ENCODE results near the gene SPAM1.

SPAM1 gene

DNA sequence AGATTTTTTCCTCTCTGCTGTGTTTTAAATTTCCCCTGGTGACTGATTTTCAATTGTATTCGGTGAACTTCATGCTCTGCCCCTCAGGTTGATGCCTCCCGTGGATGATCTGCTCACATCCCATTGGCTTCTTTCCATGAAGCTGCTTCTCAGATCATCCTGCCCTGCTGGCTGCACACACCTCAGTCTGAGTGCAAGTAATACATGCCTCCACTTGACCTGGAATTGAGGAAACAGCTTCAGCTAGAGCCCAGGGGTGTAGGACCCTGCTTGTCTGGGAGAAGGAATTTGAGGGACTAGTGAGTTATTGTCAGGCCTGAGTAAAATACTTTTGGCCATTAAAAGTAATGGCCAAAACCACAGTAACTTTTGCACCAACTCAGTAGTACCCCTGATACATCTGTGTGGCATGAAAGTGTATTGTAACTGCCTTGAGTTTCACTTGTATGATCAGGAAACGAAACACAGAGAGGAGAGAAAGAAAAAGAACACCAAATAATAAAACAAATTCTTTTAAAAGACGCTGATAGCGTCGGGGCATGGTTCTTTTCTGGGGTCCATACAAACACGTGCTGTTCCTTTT, 49.4 kb downstream of the SPAM1 start:
- H3K4me3 ChIP-seq (ENCODE audit: control insufficient read depth, low read depth, low read length): no peak overlapping the region
- TF ChIP-seq, protein P1, sequence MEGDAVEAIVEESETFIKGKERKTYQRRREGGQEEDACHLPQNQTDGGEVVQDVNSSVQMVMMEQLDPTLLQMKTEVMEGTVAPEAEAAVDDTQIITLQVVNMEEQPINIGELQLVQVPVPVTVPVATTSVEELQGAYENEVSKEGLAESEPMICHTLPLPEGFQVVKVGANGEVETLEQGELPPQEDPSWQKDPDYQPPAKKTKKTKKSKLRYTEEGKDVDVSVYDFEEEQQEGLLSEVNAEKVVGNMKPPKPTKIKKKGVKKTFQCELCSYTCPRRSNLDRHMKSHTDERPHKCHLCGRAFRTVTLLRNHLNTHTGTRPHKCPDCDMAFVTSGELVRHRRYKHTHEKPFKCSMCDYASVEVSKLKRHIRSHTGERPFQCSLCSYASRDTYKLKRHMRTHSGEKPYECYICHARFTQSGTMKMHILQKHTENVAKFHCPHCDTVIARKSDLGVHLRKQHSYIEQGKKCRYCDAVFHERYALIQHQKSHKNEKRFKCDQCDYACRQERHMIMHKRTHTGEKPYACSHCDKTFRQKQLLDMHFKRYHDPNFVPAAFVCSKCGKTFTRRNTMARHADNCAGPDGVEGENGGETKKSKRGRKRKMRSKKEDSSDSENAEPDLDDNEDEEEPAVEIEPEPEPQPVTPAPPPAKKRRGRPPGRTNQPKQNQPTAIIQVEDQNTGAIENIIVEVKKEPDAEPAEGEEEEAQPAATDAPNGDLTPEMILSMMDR (conservative IDR thresholded peaks at IDR 0.05; ENCODE audit: control insufficient read depth, insufficient read depth, low read depth, low read length): no peak
- no peak for DNase-seq (ENCODE audit: low read depth)

DNA sequence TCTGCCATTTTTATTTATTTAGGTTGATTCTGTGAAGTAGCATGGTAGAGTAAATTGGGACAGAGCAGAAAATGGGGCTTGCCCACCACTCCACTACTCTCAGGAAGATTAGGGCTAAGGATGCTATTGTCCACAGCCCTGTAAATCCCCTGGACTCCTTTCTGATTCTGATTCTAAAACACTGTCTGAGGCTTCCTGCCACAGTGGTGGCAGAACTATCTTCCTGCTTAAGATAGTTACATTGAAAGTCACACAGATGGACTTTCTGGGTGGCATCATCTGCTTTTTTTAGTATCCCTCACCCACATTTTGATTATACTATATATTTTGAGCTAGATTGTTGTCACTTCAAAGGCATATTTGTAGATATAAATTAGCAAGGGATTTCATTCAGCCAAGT, 50.0 kb downstream of the SPAM1 start:
- H3K4me3 ChIP-seq (ENCODE audit: control insufficient read depth, low read depth, low read length): no peak overlapping the region
- no peak for DNase-seq (ENCODE audit: low read depth)
- TF ChIP-seq, protein P1 (conservative IDR thresholded peaks at IDR 0.05; ENCODE audit: control insufficient read depth, insufficient read depth, low read depth, low read length): no peak

DNA sequence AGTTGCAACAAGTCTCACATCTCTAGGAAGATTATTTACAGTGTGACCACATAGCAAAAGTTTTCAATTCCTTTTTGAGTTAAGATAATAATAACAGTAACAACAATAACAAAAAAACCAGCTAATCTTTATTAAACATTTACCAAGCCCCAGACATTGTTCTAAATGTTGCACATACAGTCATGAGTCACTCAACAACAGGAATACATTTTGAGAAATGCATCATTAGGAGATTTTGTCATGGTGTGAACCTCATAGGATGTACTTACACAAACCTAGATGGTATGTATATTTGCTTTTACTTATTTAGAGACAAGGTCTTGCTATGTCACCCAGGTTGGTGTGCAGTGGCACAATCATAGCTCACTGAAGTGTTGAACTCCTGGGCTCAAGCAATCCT, 52.0 kb downstream of the SPAM1 start:
- no peak overlapping the region for H3K4me3 ChIP-seq (ENCODE audit: control insufficient read depth, low read depth, low read length)
- DNase-seq (ENCODE audit: low read depth): no peak
- TF ChIP-seq, protein P1 (conservative IDR thresholded peaks at IDR 0.05; ENCODE audit: control insufficient read depth, insufficient read depth, low read depth, low read length): no peak

DNA sequence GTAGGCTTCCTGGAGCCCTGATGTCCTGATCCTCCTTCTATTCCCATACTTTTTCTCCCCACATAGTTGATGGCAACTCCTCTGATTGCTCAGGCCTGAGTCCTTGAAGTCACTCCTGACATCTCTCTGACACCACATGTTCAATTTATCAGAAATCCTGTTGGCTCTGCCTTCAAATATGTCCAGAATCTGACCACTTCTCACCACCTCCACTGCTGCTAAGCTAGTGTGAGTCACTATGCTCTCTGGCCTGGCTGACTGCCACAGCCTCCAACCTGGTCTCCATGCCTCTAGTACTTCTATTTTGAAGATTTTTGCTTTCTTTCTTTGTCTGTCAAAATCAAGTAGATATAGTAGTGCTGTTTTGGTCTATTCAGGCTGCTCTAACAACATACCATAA, 54.8 kb downstream of the SPAM1 start:
- TF ChIP-seq, protein P1 (conservative IDR thresholded peaks at IDR 0.05; ENCODE audit: control insufficient read depth, insufficient read depth, low read depth, low read length): no peak
- no peak overlapping the region for H3K4me3 ChIP-seq (ENCODE audit: control insufficient read depth, low read depth, low read length)
- peak; percentile 7 for DNase-seq (ENCODE audit: low read depth)

DNA sequence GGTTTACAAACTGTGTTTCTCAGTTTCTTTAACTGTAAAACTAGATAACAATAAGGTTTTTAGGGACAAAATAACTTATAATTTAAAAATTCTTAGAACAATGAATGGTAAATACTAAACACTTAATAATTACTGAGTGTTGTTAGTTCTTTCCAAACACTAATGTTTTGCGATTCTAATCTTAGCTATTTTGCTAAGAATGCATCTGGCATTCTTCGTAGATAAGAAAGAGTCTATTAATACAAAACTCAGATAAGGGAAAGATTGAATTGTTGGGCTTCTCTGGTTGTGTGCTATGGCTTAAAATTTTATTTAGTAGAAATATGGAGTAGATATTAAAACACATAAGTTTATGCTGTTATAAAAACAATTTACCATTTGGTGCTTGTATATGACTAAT, 62.4 kb downstream of the SPAM1 start:
- DNase-seq (ENCODE audit: low read depth): no peak
- TF ChIP-seq, protein P1 (conservative IDR thresholded peaks at IDR 0.05; ENCODE audit: control insufficient read depth, insufficient read depth, low read depth, low read length): no peak
- H3K4me3 ChIP-seq (ENCODE audit: control insufficient read depth, low read depth, low read length): no peak overlapping the region

DNA sequence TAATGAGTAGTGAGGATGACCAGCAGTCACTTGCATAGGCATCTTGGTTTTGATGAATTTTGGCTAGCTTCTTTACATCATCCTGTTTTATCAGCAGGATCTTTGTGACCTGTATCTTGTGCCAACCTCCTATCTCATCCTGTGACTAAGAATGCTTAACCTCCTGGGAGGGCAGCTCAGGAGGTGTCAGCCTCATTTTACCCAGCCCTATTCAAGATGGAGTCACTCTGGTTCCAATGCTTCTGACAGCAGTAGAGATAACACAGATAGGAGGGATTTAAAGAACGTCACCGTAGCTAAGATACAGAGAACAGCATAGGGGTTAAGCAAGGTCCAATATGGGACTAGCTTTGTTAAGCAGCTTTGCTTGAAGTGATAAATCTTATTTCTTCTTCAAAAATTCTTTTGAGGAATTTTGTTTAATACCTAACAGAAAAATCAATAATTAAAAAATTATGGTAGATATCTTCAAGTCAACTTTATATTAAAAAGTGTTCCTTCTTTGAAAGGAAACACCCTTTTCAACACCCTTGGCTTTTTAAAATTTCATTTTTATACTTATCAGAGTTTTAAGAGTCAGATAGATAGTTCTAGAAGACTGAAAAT, 68.0 kb downstream of the SPAM1 start:
- DNase-seq (ENCODE audit: low read depth): no peak
- no peak overlapping the region for H3K4me3 ChIP-seq (ENCODE audit: control insufficient read depth, low read depth, low read length)
- TF ChIP-seq, protein P1 (conservative IDR thresholded peaks at IDR 0.05; ENCODE audit: control insufficient read depth, insufficient read depth, low read depth, low read length): no peak
